ENCODE data around the gene RIMBP2.

Gene RIMBP2

GRCh38 chr12:130391186-130391585 is 324.9 kb downstream of the RIMBP2 start:
- FAIRE-seq (no peak), DNase-seq (ENCODE audit: low spot score) (no peak)

- DNase-seq (ENCODE audit: low spot score) (no peak), FAIRE-seq (no peak)
These were observed 330.9 kb downstream of the RIMBP2 start for GRCh38 chr12:130385193-130385592.

GRCh38 chr12:130384234-130384633 is 331.9 kb downstream of the RIMBP2 start:
- no peak for FAIRE-seq

GRCh38 chr12:130382818-130383217 is 333.3 kb downstream of the RIMBP2 start:
- DNase-seq (ENCODE audit: low spot score), result no peak
- FAIRE-seq, result no peak

More at GRCh38 chr12:130384234-130384633, 331.9 kb downstream of the RIMBP2 start:
- no peak for DNase-seq (ENCODE audit: low spot score)

GRCh38 chr12:130375296-130376287 is 340.5 kb downstream of the RIMBP2 start:
- DNase-seq (ENCODE audit: low spot score) (no peak), FAIRE-seq (no peak)

- FAIRE-seq (no peak), DNase-seq (ENCODE audit: low spot score) (no peak)
These were observed 342.0 kb downstream of the RIMBP2 start for GRCh38 chr12:130374083-130374482.

GRCh38 chr12:130372936-130373335 is 343.2 kb downstream of the RIMBP2 start:
- FAIRE-seq, result no peak
- DNase-seq (ENCODE audit: low spot score), result no peak

GRCh38 chr12:130371296-130371695 is 344.8 kb downstream of the RIMBP2 start:
- FAIRE-seq, result no peak
- DNase-seq (ENCODE audit: low spot score), result no peak

GRCh38 chr12:130369816-130370215 is 346.3 kb downstream of the RIMBP2 start:
- DNase-seq (ENCODE audit: low spot score), result no peak
- FAIRE-seq, result no peak

GRCh38 chr12:130367523-130367922 is 348.6 kb downstream of the RIMBP2 start:
- DNase-seq (ENCODE audit: low spot score), result no peak
- FAIRE-seq, result no peak

- no peak for DNase-seq (ENCODE audit: low spot score)
- no peak for FAIRE-seq
These were observed 349.1 kb downstream of the RIMBP2 start for GRCh38 chr12:130367003-130367402.

- no peak for FAIRE-seq
These were observed 349.9 kb downstream of the RIMBP2 start for GRCh38 chr12:130366159-130366558.

GRCh38 chr12:130364578-130364977 is 351.5 kb downstream of the RIMBP2 start:
- FAIRE-seq (no peak), DNase-seq (ENCODE audit: low spot score) (no peak)

More at GRCh38 chr12:130366159-130366558, 349.9 kb downstream of the RIMBP2 start:
- no peak for DNase-seq (ENCODE audit: low spot score)

- FAIRE-seq (no peak), DNase-seq (ENCODE audit: low spot score) (no peak)
These were observed 354.0 kb downstream of the RIMBP2 start for GRCh38 chr12:130362060-130362459.

GRCh38 chr12:130357729-130358330 is 358.3 kb downstream of the RIMBP2 start:
- no peak for FAIRE-seq
- no peak for DNase-seq (ENCODE audit: low spot score)

GRCh38 chr12:130357241-130357640 is 358.9 kb downstream of the RIMBP2 start:
- DNase-seq (ENCODE audit: low spot score), result no peak
- FAIRE-seq, result no peak

GRCh38 chr12:130356222-130356621 is 359.9 kb downstream of the RIMBP2 start:
- DNase-seq (ENCODE audit: low spot score) (no peak), FAIRE-seq (no peak)

GRCh38 chr12:130354407-130354806 is 361.7 kb downstream of the RIMBP2 start:
- no peak for FAIRE-seq
- no peak for DNase-seq (ENCODE audit: low spot score)

GRCh38 chr12:130353081-130353480 is 363.0 kb downstream of the RIMBP2 start:
- no peak for DNase-seq (ENCODE audit: low spot score)
- FAIRE-seq, result no peak

- DNase-seq (ENCODE audit: low spot score) (no peak), FAIRE-seq (no peak)
These were observed 364.8 kb downstream of the RIMBP2 start for GRCh38 chr12:130351326-130351725.

- FAIRE-seq, result no peak
- DNase-seq (ENCODE audit: low spot score), result no peak
These were observed 365.4 kb downstream of the RIMBP2 start for GRCh38 chr12:130350715-130351114.

- FAIRE-seq (no peak), DNase-seq (ENCODE audit: low spot score) (no peak)
These were observed 368.5 kb downstream of the RIMBP2 start for GRCh38 chr12:130347588-130347987.
